BJ (cell line): ENCODE results near the gene SHBG. TPM values are rescaled to one million over a fixed set of nuclear protein-coding genes. Genes with fewer than 3 reads are reported as not detected.

Source experiments
- CTCF ChIA-PET: fragments of 350-600 bp; formaldehyde crosslinking; extraction: SDS; loops from one replicate; lab custom pipeline; 2021; ENCODE audit warnings: antibody characterized with exemption, inconsistent platforms; lab: Yijun Ruan, JAX
- POLR2A ChIA-PET: fragments of 300-600 bp; sonication (Branson Sonifier 250); formaldehyde crosslinking; extraction: SDS; loops from one replicate; lab custom pipeline; 2021; ENCODE audit warnings: antibody characterized with exemption; lab: Charles Lee
- DNase-seq: peaks from one replicate; pipeline ENCODE4 v3.0.0-alpha.2; 2011; ENCODE audit warnings: low read depth
- H3K27me3 ChIP-seq: 2 replicates; pipeline ENCODE4 v1.6.0; 2011; ENCODE audit warnings: low read length; ENCODE audit not compliant: control insufficient read depth, insufficient read depth
- H3K36me3 ChIP-seq: 2 replicates; pipeline ENCODE4 v1.5.1; 2011; ENCODE audit warnings: low read length; ENCODE audit not compliant: control insufficient read depth, insufficient read depth
- H3K4me3 ChIP-seq: 2 replicates; pipeline ENCODE4 v1.5.1; 2011; ENCODE audit warnings: low read depth, mild to moderate bottlenecking, control low read depth, low read length
- CTCF ChIP-seq: IDR thresholded peaks from 2 replicates; pipeline ENCODE4 v1.5.1; 2011; ENCODE audit warnings: low read depth, mild to moderate bottlenecking, control low read depth, inconsistent platforms, low read length, moderate library complexity; ENCODE audit not compliant: insufficient read depth
- polyA plus RNA-seq: library from polyadenylated mRNA; depleted of rRNA; stranded (reverse); fragments of >200 nt; gene quantifications from 2 replicates; pipeline ENCODE4 v1.2.3, GENCODE V29; 2011; rRNA removed
- small RNA-seq: library from RNA; depleted of rRNA; stranded (forward); fragments of <200 nt; gene quantifications from one replicate; pipeline ENCODE3, GENCODE V24; 2012; ENCODE audit warnings: low replicate concordance, low read depth; ENCODE audit not compliant: insufficient read length

Gene SHBG
- polyA plus RNA-seq, 1 experiment = 1.2 TPM

DNA sequence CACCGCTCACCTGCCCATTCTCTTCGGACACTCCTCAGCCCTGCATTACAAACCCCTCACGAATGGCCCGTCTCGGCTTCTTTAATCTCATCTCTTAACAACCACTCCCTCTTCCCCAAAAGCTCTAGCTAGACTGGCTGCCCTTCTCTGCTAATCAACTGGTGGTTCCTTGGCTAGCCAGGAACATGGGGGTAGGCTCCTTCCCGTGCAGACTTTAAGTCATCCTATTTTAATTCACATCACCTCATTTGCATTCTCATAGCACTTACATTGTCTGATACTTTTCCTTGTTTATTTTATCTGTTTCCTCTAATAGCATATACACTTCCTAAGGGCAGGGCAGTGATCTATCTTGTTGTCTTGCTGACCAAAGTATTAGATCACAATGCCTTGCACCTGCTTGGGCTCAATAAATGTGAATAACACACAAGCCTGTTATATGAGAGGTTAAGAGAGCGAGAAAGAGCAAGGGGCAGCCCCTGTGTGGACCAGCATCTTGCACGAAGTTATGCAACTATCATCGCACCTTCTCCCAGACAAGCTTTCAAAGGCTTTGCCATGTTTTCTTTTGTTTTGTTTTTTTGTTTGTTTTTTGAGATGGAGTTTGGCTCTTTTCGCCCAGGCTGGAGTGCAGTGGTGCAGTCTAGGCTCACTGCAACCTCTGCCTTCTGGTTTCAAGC lies 47.6 kb downstream of the SHBG start:
- POLR2A ChIA-PET = no interaction called here
- DNase-seq = no peak
- no peak for TF ChIP-seq CTCF

More for the DNA sequence above, 47.6 kb downstream of the SHBG start:
- CTCF ChIA-PET = interaction anchor here (0.6 kb wide), 1 partner anchor 10 kb away, joined by 3 read pairs; no protein-coding TSS in a partner anchor
- Histone ChIP-seq H3K36me3 (peaks cover 22% of the 10 kb centered on the region), H3K4me3 (no peak overlapping the region), H3K27me3 (no peaks in the 10 kb centered on the region)

Small RNA genes within 50 kb of the gene (small RNA-seq; reads per million reads assigned to genes)
- not detected for gene CD68

Other genes with a start within 250 kb of the SHBG start
- 1.7 and 2.2 TPM in 2 replicates for gene TNK1, start 249.0 kb upstream of the SHBG start, polyA plus RNA-seq
- gene PLSCR3, start 235.6 kb upstream of the SHBG start, polyA plus RNA-seq = 40.1 and 76.1 TPM in 2 replicates
- 65.4 and 101 TPM in 2 replicates for gene TMEM256, start 226.0 kb upstream of the SHBG start, polyA plus RNA-seq
- 6.0 and 8.5 TPM in 2 replicates for gene NLGN2, start 222.3 kb upstream of the SHBG start, polyA plus RNA-seq
- not detected in 2 replicates for gene SPEM1, start 209.8 kb upstream of the SHBG start, polyA plus RNA-seq
- not detected in 2 replicates for gene SPEM2, start 204.5 kb upstream of the SHBG start, polyA plus RNA-seq
- gene SPEM3, start 201.3 kb upstream of the SHBG start, polyA plus RNA-seq = not detected in 2 replicates
- 1.8 and 3.0 TPM in 2 replicates for gene TMEM102, start 194.7 kb upstream of the SHBG start, polyA plus RNA-seq
- 0.50 and 0.98 TPM in 2 replicates for gene FGF11, start 190.6 kb upstream of the SHBG start, polyA plus RNA-seq
- gene CHRNB1, start 185.1 kb upstream of the SHBG start, polyA plus RNA-seq = 6.8 and 7.4 TPM in 2 replicates
- gene ZBTB4, start 150.5 kb upstream of the SHBG start, polyA plus RNA-seq = 23.6 and 25.9 TPM in 2 replicates
- not detected in 2 replicates for gene SLC35G6, start 148.7 kb upstream of the SHBG start, polyA plus RNA-seq
- gene POLR2A, start 145.8 kb upstream of the SHBG start, polyA plus RNA-seq = 21.5 and 27.7 TPM in 2 replicates
- 29.2 and 49.5 TPM in 2 replicates for gene TNFSF12, start 81.1 kb upstream of the SHBG start, polyA plus RNA-seq
- 2.0 and 2.4 TPM in 2 replicates for gene TNFSF13, start 71.4 kb upstream of the SHBG start, polyA plus RNA-seq
- 69.8 and 72.2 TPM in 2 replicates for gene SENP3, start 68.2 kb upstream of the SHBG start, polyA plus RNA-seq
- gene CD68, start 50.5 kb upstream of the SHBG start, polyA plus RNA-seq = 58.2 and 93.2 TPM in 2 replicates
- gene MPDU1, start 46.3 kb upstream of the SHBG start, polyA plus RNA-seq = 142 and 174 TPM in 2 replicates
- 0.34 and 0.49 TPM in 2 replicates for gene SOX15, start 40.0 kb upstream of the SHBG start, polyA plus RNA-seq
- gene FXR2, start 15.2 kb upstream of the SHBG start, polyA plus RNA-seq = 33.6 and 46.2 TPM in 2 replicates
- 33.9 and 37.4 TPM in 2 replicates for gene SAT2, start 2.3 kb upstream of the SHBG start, polyA plus RNA-seq
- gene ATP1B2, start 20.8 kb downstream of the SHBG start, polyA plus RNA-seq = not detected in 2 replicates
- gene TP53, start 57.4 kb downstream of the SHBG start, polyA plus RNA-seq = 27.6 and 48.4 TPM in 2 replicates
- 5.8 and 7.9 TPM in 2 replicates for gene WRAP53, start 58.3 kb downstream of the SHBG start, polyA plus RNA-seq
- 4.9 and 5.3 TPM in 2 replicates for gene EFNB3, start 75.1 kb downstream of the SHBG start, polyA plus RNA-seq
- gene DNAH2, start 87.6 kb downstream of the SHBG start, polyA plus RNA-seq = 0.09 and 0.10 TPM in 2 replicates
- gene KDM6B, start 204.1 kb downstream of the SHBG start, polyA plus RNA-seq = 0.91 and 1.2 TPM in 2 replicates
- 0.25 and 0.29 TPM in 2 replicates for gene TMEM88, start 224.9 kb downstream of the SHBG start, polyA plus RNA-seq
- 74.9 and 82.7 TPM in 2 replicates for gene NAA38, start 227.4 kb downstream of the SHBG start, polyA plus RNA-seq
- gene CYB5D1, start 227.9 kb downstream of the SHBG start, polyA plus RNA-seq = 6.7 and 7.9 TPM in 2 replicates